A204.1 (cell line): Measurements from ENCODE around the gene CDHR5.

ENCODE experiments used
- FAIRE-seq: peaks from 2 replicates; lab custom pipeline; 2012; peaks lifted over from hg19 to GRCh38; lab: Jason Lieb, UNC

CDHR5 gene

DNA sequence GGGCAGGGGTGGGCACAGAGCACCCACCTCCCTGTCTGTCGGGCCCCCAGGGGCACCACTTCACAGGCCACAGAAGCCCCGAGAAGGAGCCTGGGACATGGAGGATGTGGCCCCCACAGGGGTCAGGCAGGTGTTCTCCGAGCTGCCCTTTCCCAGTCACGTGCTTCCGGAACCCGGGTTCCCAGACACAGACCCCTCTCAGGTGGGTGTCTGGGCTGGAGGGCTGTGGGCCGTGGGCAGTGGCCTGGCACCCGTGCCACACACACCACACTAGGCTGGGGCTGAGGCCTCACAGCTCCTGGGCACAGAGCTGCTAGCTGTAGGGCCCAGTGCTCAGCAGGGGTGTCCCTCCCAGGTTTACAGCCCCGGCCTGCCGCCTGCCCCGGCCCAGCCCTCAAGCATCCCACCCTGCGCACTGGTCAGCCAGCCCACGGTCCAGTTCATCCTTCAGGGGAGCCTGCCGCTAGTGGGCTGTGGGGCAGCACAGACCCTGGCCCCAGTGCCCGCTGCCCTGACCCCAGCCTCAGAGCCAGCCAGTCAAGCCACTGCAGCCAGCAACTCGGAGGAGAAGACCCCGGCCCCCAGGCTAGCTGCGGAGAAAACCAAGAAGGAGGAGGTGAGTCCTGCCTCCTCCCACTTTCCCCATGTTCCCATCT is 14.5 kb downstream of the CDHR5 start:
- no peak for FAIRE-seq

DNA sequence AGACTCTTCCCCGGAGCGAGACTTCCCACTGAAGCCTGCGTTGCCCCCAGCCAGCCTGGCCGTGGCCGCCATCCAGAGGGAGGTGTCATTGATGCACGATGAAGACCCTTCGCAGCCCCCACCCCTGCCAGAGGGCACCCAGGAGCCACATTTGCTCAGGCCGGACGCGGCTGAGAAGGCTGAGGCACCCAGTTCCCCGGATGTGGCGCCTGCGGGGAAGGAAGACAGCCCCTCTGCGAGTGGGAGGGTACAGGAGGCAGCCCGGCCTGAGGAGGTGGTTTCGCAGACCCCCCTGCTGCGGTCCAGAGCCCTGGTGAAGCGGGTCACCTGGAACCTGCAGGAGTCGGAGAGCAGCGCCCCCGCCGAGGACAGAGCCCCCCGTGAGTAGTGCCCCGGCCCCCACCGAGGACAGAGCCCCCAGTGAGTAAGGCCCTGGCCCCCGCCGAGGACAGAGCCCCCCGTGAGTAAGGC is 15.4 kb downstream of the CDHR5 start:
- FAIRE-seq, result no peak

- FAIRE-seq, result no peak
These were observed 15.9 kb downstream of the CDHR5 start for GRCh38 chr11:608791-609251.

- no peak for FAIRE-seq
These were observed 16.6 kb downstream of the CDHR5 start for GRCh38 chr11:607971-608659.

GRCh38 chr11:607020-607780 is 17.6 kb downstream of the CDHR5 start:
- no peak for FAIRE-seq

DNA sequence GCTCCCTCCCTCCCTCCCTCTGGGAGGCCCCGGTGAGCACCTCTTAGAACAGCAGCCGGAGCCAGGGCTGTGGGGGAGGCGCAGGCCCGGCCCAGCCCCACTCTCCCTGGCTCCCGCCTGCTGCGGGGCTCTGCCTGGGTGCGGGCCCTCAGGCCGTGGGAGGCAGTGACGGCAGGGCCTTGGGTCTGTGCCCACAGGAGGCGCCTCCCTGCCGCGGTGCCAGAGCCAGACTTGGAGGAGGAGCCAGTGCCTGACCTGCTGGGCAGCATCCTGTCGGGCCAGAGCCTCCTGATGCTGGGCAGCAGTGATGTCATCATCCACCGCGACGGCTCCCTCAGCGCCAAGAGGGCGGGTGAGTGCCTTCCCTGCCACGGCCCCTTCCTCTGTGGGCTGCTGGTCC is 18.5 kb downstream of the CDHR5 start:
- no peak for FAIRE-seq

DNA sequence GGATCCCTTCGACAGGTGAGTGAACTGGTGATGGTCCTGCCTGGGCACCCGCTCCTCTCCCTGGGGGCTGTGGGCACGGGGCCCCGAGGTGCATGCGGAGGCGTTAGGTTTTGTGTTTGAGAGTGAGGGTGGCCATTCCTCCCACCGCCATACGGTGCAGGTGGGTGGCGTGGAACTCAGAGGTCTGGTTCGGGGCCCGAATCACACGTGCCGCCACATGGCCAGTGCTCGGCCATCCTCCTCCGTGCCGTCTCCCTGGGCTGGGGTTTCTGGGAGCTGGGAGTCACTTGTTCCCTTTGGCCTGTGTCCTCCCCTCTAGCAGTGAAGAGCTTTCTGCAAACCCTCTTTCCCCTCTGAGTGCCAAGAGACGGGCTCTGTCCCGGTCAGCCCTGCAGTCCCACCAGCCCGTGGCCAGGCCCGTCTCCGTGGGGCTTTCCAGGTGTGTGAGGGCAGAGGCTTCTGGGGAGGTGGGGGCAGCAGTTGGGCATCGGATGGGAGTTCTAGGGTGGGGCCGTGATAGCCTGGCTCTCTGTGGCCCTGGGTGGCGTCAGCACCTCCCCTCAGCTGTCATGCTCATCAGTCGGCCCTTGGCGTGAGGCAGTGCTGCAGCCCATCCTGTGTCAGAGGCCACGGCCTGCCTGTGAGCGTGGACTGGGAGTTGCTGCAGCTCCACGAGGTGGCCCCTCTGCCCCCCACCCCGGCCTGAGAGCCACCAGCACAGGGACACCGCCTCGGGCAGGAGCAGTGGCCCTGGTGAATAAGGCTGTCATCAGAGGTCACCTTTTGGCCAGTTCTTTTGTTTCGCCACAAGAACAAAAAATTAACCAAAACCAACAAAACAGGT is 19.2 kb downstream of the CDHR5 start:
- no peak for FAIRE-seq

- no peak for FAIRE-seq
These were observed 21.6 kb downstream of the CDHR5 start for GRCh38 chr11:603154-603553.

DNA sequence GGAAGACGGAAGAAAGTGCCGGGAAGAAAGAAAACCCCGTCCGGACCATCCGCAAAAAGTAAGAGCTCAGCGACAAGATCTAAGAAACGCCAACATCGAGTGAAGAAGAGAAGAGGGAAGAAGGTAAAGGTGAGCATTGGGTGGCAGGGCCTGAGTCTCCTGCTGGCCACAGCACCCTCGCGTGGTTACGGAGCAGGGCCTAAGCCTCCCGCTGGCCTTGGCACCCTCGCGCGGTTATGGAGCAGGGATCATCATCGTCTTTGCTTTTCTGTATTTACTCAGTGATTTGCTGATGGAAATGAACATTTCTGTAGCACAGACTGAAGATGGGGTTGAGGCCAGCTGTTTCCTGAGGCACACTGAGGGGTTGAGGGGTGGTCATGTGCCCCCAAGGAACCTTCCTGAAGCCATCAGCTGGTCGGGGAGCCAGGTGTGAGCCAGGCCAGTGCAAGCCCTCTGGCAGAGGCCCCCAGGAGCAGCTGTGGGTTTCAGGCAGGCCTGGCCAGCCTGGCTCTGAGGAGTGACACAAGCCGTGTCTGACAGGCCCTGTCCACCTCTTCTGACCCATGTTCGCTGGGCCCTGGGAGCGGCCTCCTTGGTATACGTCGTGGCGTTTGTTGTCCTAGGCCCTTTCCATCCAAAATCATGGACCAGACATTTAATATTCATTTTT is 23.0 kb downstream of the CDHR5 start:
- no peak for FAIRE-seq

DNA sequence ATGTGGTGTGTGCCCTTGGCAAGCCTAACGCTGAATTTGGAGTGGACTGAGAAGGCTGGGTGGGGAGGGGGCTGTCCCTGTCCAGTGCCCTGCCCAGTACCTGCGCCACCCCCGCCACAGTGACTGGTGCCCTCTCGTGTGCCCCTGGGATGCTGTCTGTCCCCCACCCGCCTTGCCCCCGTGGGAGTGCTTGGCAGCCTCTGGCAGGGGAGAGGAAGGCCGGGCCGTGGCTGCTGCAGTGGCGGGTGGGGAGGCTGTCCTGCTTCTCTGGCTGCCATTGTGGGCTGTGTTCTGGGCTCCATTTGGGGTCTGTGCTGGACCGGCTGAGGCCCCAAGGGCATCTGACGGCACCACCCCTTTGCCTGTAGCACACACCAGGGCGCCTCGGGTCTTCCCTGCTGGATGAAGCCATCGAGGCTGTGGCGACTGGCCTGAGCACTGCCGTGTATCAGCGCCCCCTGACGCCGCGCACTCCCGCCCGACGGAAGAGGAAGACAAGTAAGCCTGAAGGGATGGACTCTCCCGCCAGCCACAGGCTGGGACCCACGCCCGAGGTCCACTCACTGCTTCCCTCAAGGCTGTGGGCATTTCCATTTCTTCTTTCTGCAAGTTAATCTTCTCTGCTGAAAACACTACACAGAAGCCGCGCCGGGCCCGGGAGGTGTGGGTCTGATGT is 26.6 kb downstream of the CDHR5 start:
- no peak for FAIRE-seq

- no peak for FAIRE-seq
These were observed 27.5 kb downstream of the CDHR5 start for GRCh38 chr11:597166-597725.

GRCh38 chr11:596374-596773 is 28.4 kb downstream of the CDHR5 start:
- no peak for FAIRE-seq

GRCh38 chr11:595400-595799 is 29.4 kb downstream of the CDHR5 start:
- no peak for FAIRE-seq

GRCh38 chr11:593347-593746 is 31.4 kb downstream of the CDHR5 start:
- FAIRE-seq, result no peak

- no peak for FAIRE-seq
These were observed 31.8 kb downstream of the CDHR5 start for GRCh38 chr11:592918-593317.

- FAIRE-seq, result no peak
These were observed 32.3 kb downstream of the CDHR5 start for GRCh38 chr11:592501-592900.

DNA sequence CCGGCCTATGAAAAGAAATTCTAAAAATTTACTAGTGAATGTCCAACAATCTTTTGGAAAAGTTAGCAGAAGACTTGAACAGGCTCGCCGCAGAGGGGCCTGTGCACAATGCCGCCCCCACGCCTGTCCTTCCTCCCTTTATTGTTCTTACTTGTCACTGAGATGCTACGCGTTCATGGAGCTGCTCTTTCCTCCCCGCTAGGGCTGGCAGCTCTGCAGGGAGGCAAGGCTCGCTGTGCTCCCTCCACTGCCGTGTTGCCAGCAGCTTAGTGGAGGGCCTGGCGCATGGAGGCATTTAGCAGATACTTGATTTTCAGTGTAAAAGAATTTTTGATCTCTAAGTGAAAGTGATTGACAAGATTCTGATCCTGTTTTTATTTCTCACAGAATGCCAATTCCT is 33.8 kb downstream of the CDHR5 start:
- no peak for FAIRE-seq

- FAIRE-seq, result no peak
These were observed 35.0 kb downstream of the CDHR5 start for GRCh38 chr11:589798-590197.

DNA sequence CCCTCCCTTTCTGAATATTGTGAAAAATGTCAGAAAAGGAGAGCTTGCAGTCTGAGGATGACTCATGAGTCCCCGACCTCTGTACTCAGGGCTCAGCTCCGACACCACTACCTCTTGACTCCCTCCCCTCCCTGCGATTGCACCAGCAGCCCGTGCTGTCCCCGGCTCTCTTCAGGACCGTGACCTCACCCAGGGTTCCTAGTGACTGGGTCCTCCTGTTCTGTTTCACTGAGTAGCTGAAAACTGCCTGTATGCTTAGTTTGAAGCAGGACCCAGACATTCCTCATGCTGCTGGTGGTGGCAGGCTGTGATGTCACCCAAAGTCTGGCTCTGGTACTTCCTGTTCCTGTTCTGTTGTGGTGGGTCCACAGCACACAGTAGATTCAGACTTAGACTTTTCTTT is 36.8 kb downstream of the CDHR5 start:
- FAIRE-seq, result no peak

GRCh38 chr11:587546-587945 is 37.2 kb downstream of the CDHR5 start:
- FAIRE-seq, result no peak
